PFSK-1 (cell line): ENCODE data around the gene PHF24.

ENCODE experiments used
- FOXP2 ChIP-seq: optimal IDR thresholded peaks from 2 replicates; pipeline ENCODE3; 2011; ENCODE audit warnings: borderline replicate concordance, control low read depth, inconsistent platforms; ENCODE audit not compliant: insufficient read depth; ENCODE audit errors: extremely low read length, extremely low read depth
- POLR2AphosphoS5 ChIP-seq: IDR thresholded peaks from 2 replicates; pipeline ENCODE4 v1.6.1; 2012; ENCODE audit warnings: low read depth, mild to moderate bottlenecking, control low read depth, low read length, moderate library complexity
- REST ChIP-seq, 2 experiments: IDR thresholded peaks; 2 replicates each; pipeline versions ENCODE4 v1.6.1 to v1.8.0; 2011 to 2012; ENCODE audit warnings: low read depth in 2 of 2, low read length in 2 of 2, control low read depth in 1 of 2, inconsistent platforms in 1 of 2, mild to moderate bottlenecking in 1 of 2, moderate library complexity in 1 of 2; ENCODE audit not compliant: insufficient read depth in 1 of 2
- SIN3A ChIP-seq: IDR thresholded peaks from 2 replicates; pipeline ENCODE4 v1.6.1; 2012; ENCODE audit warnings: mild to moderate bottlenecking, low read length, moderate library complexity, borderline replicate concordance; ENCODE audit not compliant: insufficient read depth
- TAF1 ChIP-seq: IDR thresholded peaks from 2 replicates; pipeline ENCODE4 v1.6.1; 2012; ENCODE audit warnings: low read length, control low read depth, borderline replicate concordance; ENCODE audit not compliant: insufficient read depth

PHF24 gene

DNA sequence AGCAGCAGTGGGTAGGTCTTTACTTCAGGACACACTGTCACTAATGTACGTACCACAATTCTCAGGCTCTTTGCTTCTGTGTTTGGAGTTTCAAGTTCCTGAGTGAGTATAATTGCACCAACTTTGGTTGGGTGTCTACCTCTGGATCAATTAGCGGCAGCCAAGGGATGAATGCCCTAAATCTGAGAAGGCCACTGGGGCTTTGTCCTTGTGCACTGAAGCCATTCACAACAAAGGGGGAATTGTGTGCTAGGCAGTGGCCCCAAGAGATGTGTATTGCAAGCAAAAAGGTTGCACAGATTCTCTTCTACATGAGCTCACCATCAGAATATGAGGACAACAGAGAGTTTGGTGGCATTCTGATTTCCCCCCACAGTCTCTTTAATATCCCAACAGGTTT, 3.9 kb upstream of the PHF24 start:
- TF ChIP-seq POLR2AphosphoS5 (no peak), FOXP2 (no peak), SIN3A (no peak), REST (IDR thresholded peaks at IDR 0.05; ENCODE audit: insufficient read depth in 1 of 2, low read depth in 2 of 2, low read length in 2 of 2) (no peak), TAF1 (no peak)

DNA sequence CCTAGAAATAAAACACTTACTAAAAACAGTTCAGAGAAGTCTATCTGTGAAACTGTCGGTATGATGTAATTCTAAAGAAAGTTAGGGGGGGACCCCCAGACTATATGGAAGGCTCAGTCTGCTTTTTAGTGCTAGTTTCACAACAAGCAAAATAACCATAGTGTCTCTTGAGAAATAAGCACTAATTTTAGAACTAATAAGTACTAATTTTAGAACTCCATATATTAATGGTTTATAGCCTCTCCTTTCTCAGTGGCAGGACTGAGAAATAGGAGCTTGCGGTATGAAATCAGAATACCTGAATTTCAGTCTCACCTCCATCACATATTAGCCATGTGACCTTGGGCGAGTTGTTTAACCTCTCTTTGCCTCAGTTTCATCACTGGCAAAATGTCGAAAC, 1.4 kb upstream of the PHF24 start:
- TF ChIP-seq FOXP2: no peak

GRCh38 chr9:34958411-34958982, 412 bp downstream of the PHF24 start:
- no peak for TF ChIP-seq REST (IDR thresholded peaks at IDR 0.05; ENCODE audit: insufficient read depth in 1 of 2, low read depth in 2 of 2, low read length in 2 of 2)
- TF ChIP-seq POLR2AphosphoS5: no peak
- TF ChIP-seq FOXP2: no peak
- no peak for TF ChIP-seq SIN3A
- TF ChIP-seq TAF1: no peak

- TF ChIP-seq POLR2AphosphoS5: no peak
- TF ChIP-seq TAF1: no peak
- TF ChIP-seq REST (IDR thresholded peaks at IDR 0.05; ENCODE audit: insufficient read depth in 1 of 2, low read depth in 2 of 2, low read length in 2 of 2): no peak
- no peak for TF ChIP-seq SIN3A
- TF ChIP-seq FOXP2: no peak
These were observed 1.4 kb downstream of the PHF24 start for GRCh38 chr9:34959461-34959860.

- TF ChIP-seq FOXP2: no peak
- TF ChIP-seq SIN3A: no peak
- TF ChIP-seq POLR2AphosphoS5: no peak
- TF ChIP-seq REST (IDR thresholded peaks at IDR 0.05; ENCODE audit: insufficient read depth in 1 of 2, low read depth in 2 of 2, low read length in 2 of 2): no peak
- no peak for TF ChIP-seq TAF1
These were observed 3.7 kb downstream of the PHF24 start for GRCh38 chr9:34961574-34962490.
